Measurements from ENCODE around the gene IL12RB1. TPM values are rescaled to one million over a fixed set of nuclear protein-coding genes. Genes with fewer than 3 reads are reported as not detected.
"Not testable (repeated sequence)": the region's sequence is repeated elsewhere in the genome, so short reads cannot be mapped to it uniquely, and the experiment has no call there.

IL12RB1 gene
- polyA plus RNA-seq, 3 donors from 2014 or later: 62.7 to 105 (median 83.3) TPM

DNA sequence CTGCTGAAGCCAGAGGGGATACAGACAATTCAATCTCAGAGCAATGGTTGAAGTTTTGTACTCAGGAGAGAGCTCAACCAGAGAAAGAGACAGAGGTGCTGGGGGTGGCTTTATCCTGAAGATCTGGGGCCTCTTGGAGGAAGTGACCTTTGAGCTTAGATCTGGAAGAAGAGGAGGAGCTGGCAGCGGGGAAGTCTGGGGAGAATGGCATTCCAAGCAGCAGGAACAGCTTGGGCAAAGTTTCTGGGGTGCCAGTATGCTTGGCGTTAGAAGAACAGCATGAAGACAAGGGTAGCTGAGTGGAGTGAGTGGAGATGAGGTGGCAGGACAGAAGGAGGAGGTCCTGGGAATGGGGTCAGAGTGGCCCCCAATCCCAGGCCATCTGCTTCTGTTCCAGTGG is 22.2 kb upstream of the IL12RB1 start:
- Mint-ChIP-seq H3K27ac (peak overlapping the region; percentile 81 to 94 (median 88)), H3K27me3 (ENCODE audit: low read depth in 3 of 3) (peaks cover 0 to 3% (median 3%) of the 10 kb centered on the region in 3 donors), H3K4me3 (peak overlapping the region; percentile 73 to 89 (median 81)), H3K9me3 (peaks cover 0 to 2% (median 0%) of the 10 kb centered on the region in 6 donors), H3K36me3 (peaks cover 0 to 5% (median 4%) of the 10 kb centered on the region in 3 donors), H3K4me1 (peaks cover 32 to 35% of the 10 kb centered on the region in 2 donors)
- DNase-seq: no peak

- H3K27ac Mint-ChIP-seq: peak overlapping the region in 1 of 6 donors; percentile 45
- peak overlapping the region in 1 of 5 donors; percentile 9 for H3K4me3 Mint-ChIP-seq
- peaks cover 25 to 31% of the 10 kb centered on the region in 2 donors for H3K4me1 Mint-ChIP-seq
- peaks cover 0 to 2% (median 0%) of the 10 kb centered on the region in 6 donors for H3K9me3 Mint-ChIP-seq
- DNase-seq: no peak
- peaks cover 2 to 5% (median 3%) of the 10 kb centered on the region in 3 donors for H3K27me3 Mint-ChIP-seq (ENCODE audit: low read depth in 3 of 3)
- no peaks in the 10 kb centered on the region for H3K36me3 Mint-ChIP-seq
Measured at GRCh38 chr19:18107235-18107634, 20.5 kb upstream of the IL12RB1 start.

- Mint-ChIP-seq H3K4me1 (peaks cover 17 to 23% of the 10 kb centered on the region in 2 donors), H3K4me3 (peak overlapping the region in 1 of 5 donors; percentile 10)
- H3K27ac Mint-ChIP-seq; H3K36me3 Mint-ChIP-seq; H3K9me3 Mint-ChIP-seq; H3K27me3 Mint-ChIP-seq (ENCODE audit: low read depth in 3 of 3); DNase-seq: not testable (repeated sequence)
Measured at GRCh38 chr19:18105259-18105658, 18.5 kb upstream of the IL12RB1 start.

DNA sequence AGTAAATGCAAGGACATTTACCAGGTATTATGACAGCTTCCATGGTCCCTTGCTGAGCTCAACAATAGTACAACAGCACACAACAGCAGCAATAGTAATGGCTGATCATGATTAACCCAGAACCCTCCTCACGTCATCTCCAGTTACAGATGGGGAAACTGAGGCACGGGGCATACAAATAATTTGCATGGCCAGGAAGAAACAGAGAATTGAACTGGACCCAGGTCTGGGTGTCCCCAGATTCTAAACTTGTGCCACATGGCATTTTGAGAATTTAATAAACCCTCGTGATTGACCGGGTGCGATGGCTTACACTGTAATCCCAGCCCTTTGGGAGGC is 18.0 kb upstream of the IL12RB1 start:
- peak overlapping the region; percentile 57 to 78 (median 74) for H3K27ac Mint-ChIP-seq
- peak overlapping the region; percentile 69 to 84 (median 80) for H3K4me3 Mint-ChIP-seq
- H3K27me3 Mint-ChIP-seq (ENCODE audit: low read depth in 3 of 3): peaks cover 3 to 5% (median 4%) of the 10 kb centered on the region in 3 donors
- no peaks in the 10 kb centered on the region for H3K9me3 Mint-ChIP-seq
- peaks cover 0 to under 1% (median 0%) of the 10 kb centered on the region in 3 donors for H3K36me3 Mint-ChIP-seq
- no peak for DNase-seq
- peaks cover 19 to 24% of the 10 kb centered on the region in 2 donors for H3K4me1 Mint-ChIP-seq

DNA sequence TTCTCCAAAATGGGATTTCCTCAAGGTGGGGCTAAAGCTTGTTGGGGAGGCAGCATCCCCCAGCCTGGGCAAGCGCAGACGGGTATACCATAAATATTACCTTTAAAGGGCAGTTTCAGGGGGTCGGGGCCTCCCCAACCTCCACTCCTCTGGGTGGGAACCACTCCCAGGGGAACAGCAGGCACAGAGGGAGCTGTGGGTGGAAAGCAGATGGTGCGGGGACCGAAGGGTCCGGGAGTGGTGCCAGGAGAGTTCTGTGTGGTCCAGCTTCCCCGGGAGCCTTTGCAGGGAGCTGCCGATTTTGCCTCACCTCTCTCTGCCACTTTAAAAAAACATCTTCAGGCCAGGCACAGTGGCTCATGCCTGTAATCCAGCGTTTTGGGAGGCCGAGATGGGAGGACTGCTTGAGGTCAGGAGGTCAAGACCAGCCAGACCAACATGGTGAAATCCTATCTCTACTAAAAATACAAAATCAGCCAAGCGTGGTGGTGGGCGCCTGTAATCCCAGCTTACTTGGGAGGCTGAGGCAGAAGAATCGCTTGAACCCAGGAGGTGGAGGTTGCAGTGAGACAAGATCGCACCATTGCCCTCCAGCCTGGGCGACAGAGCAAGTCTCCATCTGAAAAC is 16.3 kb upstream of the IL12RB1 start:
- no peak for DNase-seq
- Mint-ChIP-seq H3K4me1 (peaks cover 27 to 29% of the 10 kb centered on the region in 2 donors), H3K36me3 (peaks cover 0 to 3% (median 0%) of the 10 kb centered on the region in 3 donors), H3K4me3 (peak overlapping the region in 3 of 5 donors; percentile 55 to 80 (median 74)), H3K9me3 (no peaks in the 10 kb centered on the region), H3K27ac (peak overlapping the region in 2 of 6 donors; percentile 26 to 57), H3K27me3 (ENCODE audit: low read depth in 3 of 3) (peaks cover 4 to 5% (median 4%) of the 10 kb centered on the region in 3 donors)

DNA sequence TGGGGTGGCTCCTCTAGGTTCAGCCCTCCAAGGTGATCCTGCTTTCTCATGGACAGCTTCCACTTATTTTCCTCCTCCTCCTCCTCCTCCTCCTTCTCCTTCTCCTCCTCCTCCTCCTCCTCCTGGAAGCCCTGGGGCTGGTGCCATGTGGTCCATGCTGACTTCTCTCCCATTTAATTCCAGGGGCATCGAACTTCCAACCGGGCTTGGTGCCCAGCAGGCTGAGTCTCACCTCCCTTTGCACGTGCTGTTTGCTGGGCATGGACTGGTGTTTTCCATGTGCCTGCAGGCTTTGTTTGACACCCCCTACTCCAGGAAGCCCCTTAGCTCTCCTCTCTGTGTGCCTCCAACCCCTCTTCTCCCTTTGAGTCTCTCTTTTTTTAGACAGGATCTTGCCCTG is 14.5 kb upstream of the IL12RB1 start:
- H3K27me3 Mint-ChIP-seq (ENCODE audit: low read depth in 3 of 3): peaks cover 4 to 8% (median 6%) of the 10 kb centered on the region in 3 donors
- peaks cover 29 to 37% of the 10 kb centered on the region in 2 donors for H3K4me1 Mint-ChIP-seq
- no peaks in the 10 kb centered on the region for H3K9me3 Mint-ChIP-seq

DNA sequence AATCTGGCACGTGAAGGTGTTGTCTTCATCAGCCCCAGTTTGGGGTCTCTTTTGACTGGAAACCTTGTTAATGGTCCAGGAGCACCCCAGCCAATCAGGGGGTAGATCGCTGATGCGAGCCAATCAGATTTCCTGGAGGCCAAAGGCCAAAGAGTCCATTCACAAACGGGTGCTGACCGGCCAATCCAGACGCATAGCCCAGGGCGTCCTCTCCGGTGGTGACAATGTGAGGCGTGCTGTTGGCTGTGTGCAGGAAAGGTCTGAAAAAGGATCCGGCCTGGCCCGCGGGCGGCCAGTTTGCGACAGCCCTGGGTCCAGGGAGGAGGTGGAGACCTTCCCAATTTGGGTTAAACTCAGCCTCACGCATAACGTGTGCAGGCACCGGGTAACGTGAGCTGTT is 14.0 kb upstream of the IL12RB1 start:
- Mint-ChIP-seq H3K36me3 (peaks cover 0 to 3% (median 0%) of the 10 kb centered on the region in 3 donors), H3K27ac (no peak overlapping the region), H3K4me3 (no peak overlapping the region), H3K4me1 (peaks cover 29 to 37% of the 10 kb centered on the region in 2 donors), H3K9me3 (no peaks in the 10 kb centered on the region), H3K27me3 (ENCODE audit: low read depth in 3 of 3) (peaks cover 4 to 9% (median 7%) of the 10 kb centered on the region in 3 donors)
- no peak for DNase-seq

More for the DNA sequence above, 14.5 kb upstream of the IL12RB1 start:
- no peak overlapping the region for H3K27ac Mint-ChIP-seq
- no peak for DNase-seq
- peak overlapping the region in 1 of 5 donors; percentile 10 for H3K4me3 Mint-ChIP-seq
- peaks cover 0 to 3% (median 0%) of the 10 kb centered on the region in 3 donors for H3K36me3 Mint-ChIP-seq

DNA sequence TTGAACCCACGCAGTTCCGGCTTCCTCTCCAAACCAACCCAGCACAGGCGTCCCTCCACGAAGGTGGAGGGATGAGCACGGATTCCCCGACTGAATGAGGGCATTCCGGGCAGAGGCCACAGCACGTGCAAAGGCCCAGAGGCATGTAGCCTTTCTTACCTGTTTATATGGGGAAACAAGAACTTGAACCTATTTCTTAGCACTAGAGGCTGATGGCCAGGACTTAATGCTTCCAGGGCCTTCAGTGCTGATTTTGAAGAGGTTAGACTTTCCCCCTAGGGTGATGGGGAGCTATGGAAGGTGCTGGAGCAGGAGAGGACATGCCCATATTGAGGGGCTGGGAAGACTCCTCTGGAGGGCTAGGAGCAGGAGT is 12.9 kb upstream of the IL12RB1 start:
- Mint-ChIP-seq H3K4me3 (peak overlapping the region; percentile 78 to 88 (median 86)), H3K36me3 (peaks cover 0 to 3% (median 0%) of the 10 kb centered on the region in 3 donors), H3K4me1 (peaks cover 26 to 34% of the 10 kb centered on the region in 2 donors), H3K9me3 (no peaks in the 10 kb centered on the region), H3K27me3 (ENCODE audit: low read depth in 3 of 3) (peaks cover 4 to 7% (median 6%) of the 10 kb centered on the region in 3 donors), H3K27ac (peak overlapping the region in 3 of 6 donors; percentile 45 to 81 (median 59))
- no peak for DNase-seq

DNA sequence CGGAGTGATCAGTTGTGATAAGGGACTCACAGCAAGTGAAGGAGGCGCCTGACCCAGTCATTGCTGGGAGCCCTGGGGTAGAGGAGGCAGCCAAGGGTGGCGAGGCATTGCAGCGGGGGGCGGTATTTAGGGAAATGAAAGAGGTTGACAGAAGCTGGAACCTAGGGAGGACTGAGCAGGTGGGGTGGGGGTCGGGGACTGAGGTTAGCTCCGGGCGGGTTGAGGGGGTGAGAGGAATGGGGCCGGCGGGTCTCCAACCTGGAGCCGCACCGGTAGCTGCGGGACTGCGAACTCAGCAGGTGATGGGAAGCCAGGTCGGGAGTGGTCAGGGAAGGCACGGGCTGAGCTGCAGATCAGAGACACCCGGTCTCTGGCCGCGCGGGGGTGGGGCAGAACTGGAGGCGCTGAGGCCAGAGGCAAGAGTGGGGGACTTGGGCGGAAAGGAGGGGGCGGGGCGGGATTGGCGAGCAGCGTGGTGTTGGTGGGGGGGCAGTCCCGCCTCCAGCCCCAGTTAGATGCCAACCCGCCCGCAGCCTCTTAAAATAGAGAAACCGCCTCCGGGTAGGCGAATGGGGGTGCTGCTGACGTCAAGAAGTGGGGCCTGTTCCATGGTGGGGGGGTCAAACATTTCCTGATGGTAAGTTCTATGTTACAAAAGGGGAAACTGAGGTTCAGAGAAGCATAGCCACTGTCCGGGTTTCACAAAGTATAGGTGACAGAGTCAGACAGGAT is 12.3 kb upstream of the IL12RB1 start:
- peak overlapping the region; percentile 78 to 88 (median 86) for H3K4me3 Mint-ChIP-seq
- H3K27ac Mint-ChIP-seq: peak overlapping the region in 5 of 6 donors; percentile 29 to 83 (median 59)
- no peaks in the 10 kb centered on the region for H3K9me3 Mint-ChIP-seq
- peak; percentile 44 to 53 (median 49) for DNase-seq
- H3K4me1 Mint-ChIP-seq: peaks cover 22 to 30% of the 10 kb centered on the region in 2 donors
- peaks cover 4 to 7% (median 6%) of the 10 kb centered on the region in 3 donors for H3K27me3 Mint-ChIP-seq (ENCODE audit: low read depth in 3 of 3)
- peaks cover 0 to 3% (median 0%) of the 10 kb centered on the region in 3 donors for H3K36me3 Mint-ChIP-seq

- H3K4me3 Mint-ChIP-seq: peak overlapping the region; percentile 78 to 88 (median 86)
- H3K36me3 Mint-ChIP-seq: peaks cover 0 to 3% (median 0%) of the 10 kb centered on the region in 3 donors
- H3K4me1 Mint-ChIP-seq: peaks cover 22 to 26% of the 10 kb centered on the region in 2 donors
- DNase-seq: no peak
- peak overlapping the region; percentile 6 to 83 (median 50) for H3K27ac Mint-ChIP-seq
- H3K27me3 Mint-ChIP-seq (ENCODE audit: low read depth in 3 of 3): peaks cover 2 to 7% (median 4%) of the 10 kb centered on the region in 3 donors
- H3K9me3 Mint-ChIP-seq: no peaks in the 10 kb centered on the region
Measured at GRCh38 chr19:18097993-18098890, 11.5 kb upstream of the IL12RB1 start.

DNA sequence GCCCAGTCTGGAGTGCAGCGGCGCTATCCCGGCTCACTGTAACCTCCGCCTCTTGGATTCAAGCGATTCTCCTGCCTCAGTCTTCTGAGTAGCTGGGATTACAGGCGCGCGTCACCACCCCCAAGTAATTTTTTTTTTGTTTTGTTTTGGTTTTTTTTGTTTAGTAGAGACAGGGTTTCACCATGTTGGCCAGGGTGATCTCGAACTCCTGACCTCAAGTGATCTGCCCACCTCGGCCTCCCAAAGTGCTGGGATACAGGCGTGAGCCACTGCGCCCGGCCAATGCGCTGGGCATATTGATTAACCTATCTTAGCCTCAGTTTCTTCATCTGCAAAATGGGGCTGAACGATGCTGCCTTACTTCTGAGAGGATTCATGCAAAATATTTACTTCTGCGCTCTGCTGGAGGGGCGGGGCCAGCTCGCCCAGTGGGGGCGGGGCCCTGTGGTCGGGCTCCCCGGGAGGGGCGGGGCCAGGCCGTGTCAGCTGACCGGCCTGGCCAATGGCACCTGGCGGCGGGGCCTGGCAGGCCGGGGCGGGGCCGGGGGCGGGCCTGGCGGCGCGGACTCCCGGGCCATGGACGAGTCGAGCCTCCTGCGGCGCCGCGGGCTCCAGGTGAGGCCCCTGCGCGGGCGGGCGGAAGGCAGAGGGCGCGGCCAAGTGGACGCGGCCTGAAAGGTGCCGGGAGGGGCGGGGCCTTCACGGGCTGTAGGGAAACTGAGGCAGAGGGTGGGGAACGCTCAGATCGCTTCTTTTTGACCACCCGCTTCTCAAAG is 10.7 kb upstream of the IL12RB1 start, which contains the start of gene MAST3:
MAST3 (plus strand) TSS at position 562 of the 776 bp plus-strand sequence; CDS start at position 577, 15 bp downstream.
- Mint-ChIP-seq H3K36me3 (peaks cover 0 to 3% (median 0%) of the 10 kb centered on the region in 3 donors), H3K4me3 (peak within 1 kb of the TSS; percentile 78 to 88 (median 86)), H3K9me3 (no peaks in the 10 kb centered on the region), H3K4me1 (peaks cover 22 to 29% of the 10 kb centered on the region in 2 donors), H3K27ac (peak within 1 kb of the TSS; percentile 43 to 81 (median 76)), H3K27me3 (ENCODE audit: low read depth in 3 of 3) (peaks cover 2 to 7% (median 4%) of the 10 kb centered on the region in 3 donors)
- peak; percentile 85 to 92 (median 89) for DNase-seq

DNA sequence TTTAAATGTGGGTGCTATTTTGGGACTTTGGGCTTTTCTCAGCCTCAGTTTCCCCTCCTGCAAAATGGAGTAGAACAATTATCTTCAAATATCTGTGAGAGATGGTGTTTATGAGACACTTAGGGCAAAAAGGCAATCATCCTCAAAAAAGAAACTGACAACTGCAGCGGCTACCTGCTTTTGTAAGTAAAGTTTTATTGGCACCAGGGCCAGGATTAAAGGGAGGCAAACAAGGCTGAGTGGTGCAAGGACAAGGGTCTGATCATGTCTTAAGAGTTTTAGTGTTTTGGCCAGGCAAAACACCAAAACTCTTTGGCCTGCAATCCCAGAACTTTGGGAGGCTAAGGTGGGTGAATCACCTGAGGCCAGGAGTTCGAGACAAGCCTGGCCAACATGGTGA is 9.5 kb upstream of the IL12RB1 start:
- Mint-ChIP-seq H3K9me3 (no peaks in the 10 kb centered on the region), H3K4me1 (peaks cover 26 to 33% of the 10 kb centered on the region in 2 donors), H3K4me3 (peak overlapping the region in 2 of 5 donors; percentile 34 to 41), H3K36me3 (peaks cover 0 to 3% (median 0%) of the 10 kb centered on the region in 3 donors), H3K27me3 (ENCODE audit: low read depth in 3 of 3) (peaks cover 1 to 7% (median 4%) of the 10 kb centered on the region in 3 donors), H3K27ac (peak overlapping the region in 2 of 6 donors; percentile 23 to 57)
- DNase-seq: no peak
